Mesendoderm (in vitro differentiated cells): ENCODE results near the gene BCL11A.

ENCODE experiments used
- DNase-seq: peaks from one replicate; pipeline ENCODE4 v3.0.0; 2013
- H2AK5ac ChIP-seq: 2 replicates; pipeline ENCODE4 v1.6.1; 2013; ENCODE audit warnings: low read length, inconsistent platforms
- H2BK120ac ChIP-seq: 2 replicates; pipeline ENCODE4 v1.6.1; 2013; ENCODE audit warnings: low read depth, mild to moderate bottlenecking, low read length, moderate library complexity, mixed read lengths
- H2BK15ac ChIP-seq: replicated peaks from 2 replicates; pipeline ENCODE4 v1.6.1; 2013; ENCODE audit warnings: low read depth, mild to moderate bottlenecking, moderate library complexity
- H2BK5ac ChIP-seq: 2 replicates; pipeline ENCODE4 v1.6.1; 2013; ENCODE audit warnings: low read length, inconsistent platforms
- H3K18ac ChIP-seq: 2 replicates; pipeline ENCODE4 v1.6.1; 2013; ENCODE audit warnings: mild to moderate bottlenecking, low read length, mixed read lengths
- H3K23ac ChIP-seq: one replicate; pipeline ENCODE4 v1.6.1; 2013; ENCODE audit warnings: low read length
- H3K27ac ChIP-seq: 2 replicates; pipeline ENCODE4 v1.5.1; 2013; ENCODE audit warnings: low read depth, mild to moderate bottlenecking, inconsistent platforms, low read length, moderate library complexity
- H3K27me3 ChIP-seq: 2 replicates; pipeline ENCODE4 v1.6.1; 2013; ENCODE audit warnings: low read length, control low read depth, mild to moderate bottlenecking, inconsistent platforms; ENCODE audit not compliant: insufficient read depth, poor library complexity
- H3K36me3 ChIP-seq: 2 replicates; pipeline ENCODE4 v1.6.1; 2013; ENCODE audit warnings: low read length, inconsistent platforms; ENCODE audit not compliant: control insufficient read depth, insufficient read depth
- H3K4ac ChIP-seq: one replicate; pipeline ENCODE4 v1.6.1; 2013; ENCODE audit warnings: low read depth, mild to moderate bottlenecking, low read length, moderate library complexity
- H3K4me1 ChIP-seq: 2 replicates; pipeline ENCODE4 v1.6.1; 2013; ENCODE audit warnings: low read depth, low read length, inconsistent platforms; ENCODE audit not compliant: control insufficient read depth
- H3K4me2 ChIP-seq: 2 replicates; pipeline ENCODE4 v1.6.1; 2013; ENCODE audit warnings: low read length
- H3K4me3 ChIP-seq: 2 replicates; pipeline ENCODE4 v1.5.1; 2013; ENCODE audit warnings: mild to moderate bottlenecking, low read length
- H3K56ac ChIP-seq: one replicate; pipeline ENCODE4 v1.6.1; 2013; ENCODE audit warnings: low read length
- H3K79me1 ChIP-seq: 2 replicates; pipeline ENCODE4 v1.6.1; 2013; ENCODE audit warnings: low read length, inconsistent platforms
- H3K79me2 ChIP-seq: 2 replicates; pipeline ENCODE4 v1.6.1; 2013; ENCODE audit warnings: mild to moderate bottlenecking, low read length; ENCODE audit not compliant: control insufficient read depth, insufficient read depth
- H3K9ac ChIP-seq: 2 replicates; pipeline ENCODE4 v1.6.1; 2013; ENCODE audit warnings: low read length, inconsistent platforms
- H4K5ac ChIP-seq: one replicate; pipeline ENCODE4 v1.6.1; 2013; ENCODE audit warnings: low read length
- H4K8ac ChIP-seq: one replicate; pipeline ENCODE4 v1.6.1; 2013; ENCODE audit warnings: low read depth, mild to moderate bottlenecking, control low read depth, low read length, moderate library complexity
- WGBS: extraction: QIAGEN DNeasy Blood & Tissue Kit; methylation state at CpG from one replicate; pipeline ENCODE4 v1.1.7; 2013; ENCODE audit warnings: low lambda C conversion rate, missing lambda C conversion rate; ENCODE audit not compliant: insufficient coverage; ENCODE audit errors: extremely low coverage; 5-methylcytosine and 5-hydroxymethylcytosine counted together

Gene BCL11A

DNA sequence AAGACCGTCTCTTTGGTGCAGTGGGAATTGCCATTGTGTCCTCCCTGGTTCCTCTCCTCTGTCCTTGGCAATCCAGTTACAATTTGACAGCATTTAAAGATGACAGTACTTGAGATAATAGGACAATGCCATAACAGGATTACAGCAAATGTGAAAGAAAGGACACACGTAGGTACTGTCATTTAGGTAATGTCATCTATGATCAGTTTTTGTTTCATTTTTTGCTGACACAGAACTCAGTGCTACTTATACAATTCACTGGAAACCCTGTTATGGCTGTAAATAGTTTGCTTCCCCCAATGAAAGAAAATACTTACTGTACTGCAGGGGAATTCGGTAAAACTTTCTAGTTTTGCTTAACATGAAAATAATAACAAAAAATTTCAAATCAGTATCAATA lies 65.2 kb downstream of the BCL11A start:
- H2AK5ac ChIP-seq: no peak overlapping the region
- H2BK120ac ChIP-seq: no peak overlapping the region
- no peaks in the 10 kb centered on the region for H3K36me3 ChIP-seq
- H3K56ac ChIP-seq: no peak overlapping the region
- H2BK5ac ChIP-seq: no peak overlapping the region
- peaks cover 14% of the 10 kb centered on the region for H3K79me1 ChIP-seq
- no peak for DNase-seq
- no peak overlapping the region for H3K4ac ChIP-seq
- H4K5ac ChIP-seq: no peak overlapping the region
- H3K27me3 ChIP-seq: no peaks in the 10 kb centered on the region
- no peak overlapping the region for H3K9ac ChIP-seq
- H3K4me3 ChIP-seq: no peak overlapping the region
- WGBS: no CpG with 5 or more reads among the region's 3 CpGs
- H3K4me2 ChIP-seq: no peak overlapping the region
- H4K8ac ChIP-seq: no peak overlapping the region
- no peak overlapping the region for H3K27ac ChIP-seq
- peaks cover 32% of the 10 kb centered on the region for H3K79me2 ChIP-seq
- no peak overlapping the region for H3K18ac ChIP-seq
- no peak overlapping the region for H2BK15ac ChIP-seq
- peaks cover 11% of the 10 kb centered on the region for H3K4me1 ChIP-seq
- no peak overlapping the region for H3K23ac ChIP-seq

GRCh38 chr2:60487174-60487573 lies 66.3 kb downstream of the BCL11A start:
- H3K4me1 ChIP-seq: peaks cover 11% of the 10 kb centered on the region
- no peak overlapping the region for H3K4me3 ChIP-seq
- H4K5ac ChIP-seq: no peak overlapping the region
- no peak overlapping the region for H3K4ac ChIP-seq
- no peaks in the 10 kb centered on the region for H3K27me3 ChIP-seq
- no peak overlapping the region for H3K4me2 ChIP-seq
- H2BK5ac ChIP-seq: no peak overlapping the region
- H4K8ac ChIP-seq: no peak overlapping the region
- no peak for DNase-seq
- WGBS: no CpG with 5 or more reads among the region's 5 CpGs
- H3K79me1 ChIP-seq: peaks cover 16% of the 10 kb centered on the region
- H2BK15ac ChIP-seq: no peak overlapping the region
- no peak overlapping the region for H3K27ac ChIP-seq
- no peak overlapping the region for H3K9ac ChIP-seq
- peaks cover 30% of the 10 kb centered on the region for H3K79me2 ChIP-seq
- H3K56ac ChIP-seq: no peak overlapping the region
- no peak overlapping the region for H2AK5ac ChIP-seq
- no peak overlapping the region for H3K18ac ChIP-seq
- no peak overlapping the region for H3K23ac ChIP-seq
- H3K36me3 ChIP-seq: no peaks in the 10 kb centered on the region
- no peak overlapping the region for H2BK120ac ChIP-seq

GRCh38 chr2:60486551-60486950 lies 66.9 kb downstream of the BCL11A start:
- H4K8ac ChIP-seq: no peak overlapping the region
- DNase-seq: no peak
- no peaks in the 10 kb centered on the region for H3K36me3 ChIP-seq
- H3K23ac ChIP-seq: no peak overlapping the region
- H3K27me3 ChIP-seq: no peaks in the 10 kb centered on the region
- H3K18ac ChIP-seq: no peak overlapping the region
- H3K56ac ChIP-seq: no peak overlapping the region
- peaks cover 11% of the 10 kb centered on the region for H3K4me1 ChIP-seq
- no peak overlapping the region for H2BK120ac ChIP-seq
- no peak overlapping the region for H3K27ac ChIP-seq
- no peak overlapping the region for H3K4me3 ChIP-seq
- no peak overlapping the region for H3K9ac ChIP-seq
- peaks cover 18% of the 10 kb centered on the region for H3K79me1 ChIP-seq
- H2AK5ac ChIP-seq: no peak overlapping the region
- no CpG with 5 or more reads among the region's 3 CpGs for WGBS
- H3K4me2 ChIP-seq: no peak overlapping the region
- H2BK5ac ChIP-seq: no peak overlapping the region
- H3K4ac ChIP-seq: no peak overlapping the region
- no peak overlapping the region for H2BK15ac ChIP-seq
- peaks cover 30% of the 10 kb centered on the region for H3K79me2 ChIP-seq
- H4K5ac ChIP-seq: no peak overlapping the region

- Histone ChIP-seq H3K27me3 (no peaks in the 10 kb centered on the region), H2AK5ac (no peak overlapping the region), H2BK15ac (no peak overlapping the region), H3K4ac (no peak overlapping the region), H3K27ac (no peak overlapping the region), H2BK120ac (no peak overlapping the region), H3K36me3 (no peaks in the 10 kb centered on the region), H4K8ac (no peak overlapping the region), H3K4me3 (no peak overlapping the region), H3K18ac (no peak overlapping the region), H3K56ac (no peak overlapping the region), H3K79me2 (peaks cover 30% of the 10 kb centered on the region), H3K4me1 (peaks cover 11% of the 10 kb centered on the region), H2BK5ac (no peak overlapping the region), H3K9ac (no peak overlapping the region), H3K4me2 (no peak overlapping the region), H3K23ac (no peak overlapping the region), H4K5ac (no peak overlapping the region), H3K79me1 (peaks cover 18% of the 10 kb centered on the region)
- DNase-seq: no peak
- no CpG with 5 or more reads among the region's 1 CpG for WGBS
Observed at GRCh38 chr2:60486067-60486466, 67.4 kb downstream of the BCL11A start.

GRCh38 chr2:60485550-60485949 lies 67.9 kb downstream of the BCL11A start:
- Histone ChIP-seq H3K4me3 (no peak overlapping the region), H2BK5ac (no peak overlapping the region), H3K4ac (no peak overlapping the region), H2BK120ac (no peak overlapping the region), H3K4me1 (peaks cover 11% of the 10 kb centered on the region), H4K8ac (no peak overlapping the region), H3K27ac (no peak overlapping the region), H3K18ac (no peak overlapping the region), H3K4me2 (no peak overlapping the region), H2BK15ac (no peak overlapping the region), H4K5ac (no peak overlapping the region), H3K9ac (no peak overlapping the region), H3K23ac (no peak overlapping the region), H3K56ac (no peak overlapping the region), H2AK5ac (no peak overlapping the region), H3K36me3 (no peaks in the 10 kb centered on the region), H3K79me2 (peaks cover 30% of the 10 kb centered on the region), H3K79me1 (peaks cover 16% of the 10 kb centered on the region), H3K27me3 (no peaks in the 10 kb centered on the region)
- WGBS: no CpG with 5 or more reads among the region's 5 CpGs
- no peak for DNase-seq

DNA sequence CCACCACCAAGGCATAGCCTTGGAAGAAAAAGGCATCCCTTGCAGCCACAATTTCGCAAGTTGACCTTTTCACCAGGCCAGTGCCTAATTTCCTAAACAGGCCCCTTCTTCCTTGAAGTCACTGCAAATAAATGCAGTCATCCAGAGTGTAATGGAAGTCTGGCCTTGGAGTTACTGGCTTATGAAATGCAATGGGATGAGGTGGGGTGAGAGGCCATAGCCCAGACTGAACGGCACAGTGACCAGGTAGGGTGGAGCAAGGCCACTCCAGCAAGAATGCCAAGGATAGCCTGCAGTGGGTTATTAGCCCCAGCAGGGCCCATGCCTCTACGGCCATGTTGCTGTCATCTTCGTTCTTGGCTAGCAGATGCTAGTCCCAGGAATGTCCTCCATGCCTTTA lies 68.4 kb downstream of the BCL11A start:
- Histone ChIP-seq H2BK15ac (no peak overlapping the region), H3K4me3 (no peak overlapping the region), H2BK120ac (no peak overlapping the region), H3K79me2 (peaks cover 27% of the 10 kb centered on the region), H3K79me1 (peaks cover 16% of the 10 kb centered on the region), H4K8ac (no peak overlapping the region), H4K5ac (no peak overlapping the region), H2AK5ac (no peak overlapping the region), H3K56ac (no peak overlapping the region), H3K27me3 (no peaks in the 10 kb centered on the region), H3K36me3 (no peaks in the 10 kb centered on the region), H3K27ac (no peak overlapping the region), H3K4me1 (peaks cover 11% of the 10 kb centered on the region), H3K18ac (no peak overlapping the region), H3K4ac (no peak overlapping the region), H3K23ac (no peak overlapping the region), H3K9ac (no peak overlapping the region), H3K4me2 (no peak overlapping the region), H2BK5ac (no peak overlapping the region)
- no CpG with 5 or more reads among the region's 4 CpGs for WGBS
- DNase-seq: no peak
